Astrocyte of the cerebellum (primary cell): ENCODE results near the gene EEA1.

Experiments used
- DNase-seq: peaks from one replicate; pipeline ENCODE4 v3.0.0-alpha.2; 2011; ENCODE audit warnings: low read depth
- H3K4me3 ChIP-seq: 2 replicates; pipeline ENCODE4 v1.5.1; 2011; ENCODE audit warnings: mild to moderate bottlenecking, low read depth, low read length, moderate library complexity
- CTCF ChIP-seq: IDR thresholded peaks from 2 replicates; pipeline ENCODE4 v1.5.1; 2012; ENCODE audit warnings: low read length, low read depth, moderate library complexity, mild to moderate bottlenecking; ENCODE audit errors: missing control alignments
- in situ Hi-C: cut with HindIII; loops from 2 replicates; pipeline ENCODE4 v1.10.0; 2017; ENCODE audit warnings: low sequenced_read_pairs

Gene EEA1

GRCh38 chr12:92786045-92786444, 143.1 kb downstream of the EEA1 start:
- in situ Hi-C loops: loop anchor here (25.0 kb wide), 1 partner anchor 626 kb away; no protein-coding TSS in a partner anchor
- no peak overlapping the region for H3K4me3 ChIP-seq
- no peak for TF ChIP-seq CTCF
- no peak for DNase-seq

DNA sequence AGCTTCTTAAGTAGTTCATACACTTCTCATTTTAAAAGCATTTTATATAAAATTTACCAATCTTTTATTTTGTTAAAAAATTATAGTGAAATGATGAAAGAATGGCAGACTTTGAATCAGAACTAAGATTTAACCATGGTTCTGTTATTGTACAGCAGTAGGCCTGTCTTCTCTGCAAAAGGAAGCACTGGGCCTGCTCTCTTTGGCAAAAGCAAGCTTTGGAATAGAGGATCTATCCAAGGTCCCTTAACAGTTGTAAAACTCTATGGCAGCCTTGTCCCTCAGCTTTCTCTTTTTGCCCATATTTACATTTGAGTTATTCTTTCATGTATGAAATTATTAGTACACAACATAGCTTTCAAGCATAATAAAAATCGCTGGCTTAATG, 143.5 kb downstream of the EEA1 start:
- H3K4me3 ChIP-seq: no peak overlapping the region
- TF ChIP-seq CTCF: no peak
- in situ Hi-C loops: loop anchor here (25.0 kb wide), 1 partner anchor 627 kb away; no protein-coding TSS in a partner anchor
- no peak for DNase-seq

DNA sequence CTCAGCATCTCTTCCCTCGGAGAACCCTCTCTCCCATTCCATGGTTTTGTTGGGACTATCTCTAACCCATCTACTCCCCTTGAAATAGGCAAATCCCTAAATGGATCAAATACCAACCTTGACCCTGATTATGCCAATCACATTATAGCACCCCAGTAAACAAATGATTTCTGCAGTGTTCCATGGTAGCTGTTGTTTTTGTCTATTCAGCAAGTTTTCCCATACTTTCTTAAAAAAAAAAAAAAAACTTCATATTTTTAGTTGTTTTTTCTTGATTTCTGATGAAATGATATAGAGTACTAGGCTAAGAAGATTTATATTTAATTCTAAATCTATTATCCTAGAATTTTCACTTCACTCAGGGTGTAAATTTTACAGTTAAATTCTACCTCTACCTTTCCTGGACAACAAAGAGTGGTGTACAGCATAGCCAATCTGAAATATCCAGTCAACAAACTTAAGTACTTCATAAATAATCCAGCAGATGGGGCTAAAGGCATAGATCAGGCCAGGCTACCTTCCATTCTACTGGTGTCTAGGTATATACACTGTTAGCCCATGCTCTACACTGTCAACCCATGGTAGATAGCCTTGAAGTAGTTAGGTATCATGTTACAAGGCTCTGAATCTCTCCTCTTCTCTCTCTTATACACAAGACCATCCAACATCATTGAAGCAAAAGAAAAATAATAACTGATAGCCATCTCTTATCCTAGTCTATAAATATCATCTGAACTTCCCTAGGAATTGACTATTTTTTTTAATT, 144.1 kb downstream of the EEA1 start:
- DNase-seq: peak; percentile 77
- H3K4me3 ChIP-seq: no peak overlapping the region
- peak; percentile 49 for TF ChIP-seq CTCF
- in situ Hi-C loops: loop anchor here (25.0 kb wide), 1 partner anchor 627 kb away; no protein-coding TSS in a partner anchor

- TF ChIP-seq CTCF: no peak
- peak; percentile 5 for DNase-seq
- in situ Hi-C loops: loop anchor here (25.0 kb wide), 1 partner anchor 628 kb away; no protein-coding TSS in a partner anchor
- no peak overlapping the region for H3K4me3 ChIP-seq
Observed at GRCh38 chr12:92784356-92784755, 144.7 kb downstream of the EEA1 start.

DNA sequence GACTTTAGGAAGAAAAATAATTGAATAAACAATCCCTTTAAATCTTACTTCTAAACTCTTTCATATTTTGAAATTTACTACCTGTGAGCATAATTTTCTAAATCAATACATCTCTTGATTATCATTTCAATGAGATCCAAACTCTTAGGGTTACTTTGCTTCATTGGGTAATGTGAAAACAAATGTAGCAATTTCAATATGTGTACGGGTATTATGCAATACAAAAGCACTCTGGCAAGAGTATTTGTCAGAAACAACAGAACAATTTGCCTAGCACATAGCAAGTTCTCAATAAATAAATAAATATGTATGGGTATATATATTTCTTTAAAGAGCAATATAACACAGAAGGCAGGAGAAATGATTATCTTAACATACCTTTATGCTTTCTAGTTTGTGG, 149.2 kb downstream of the EEA1 start:
- no peak for DNase-seq

GRCh38 chr12:92778525-92778924, 150.6 kb downstream of the EEA1 start:
- in situ Hi-C loops: loop anchor here (25.0 kb wide), 1 partner anchor 634 kb away; no protein-coding TSS in a partner anchor
- no peak for TF ChIP-seq CTCF
- DNase-seq: no peak
- H3K4me3 ChIP-seq: no peak overlapping the region

More for the DNA sequence above, 149.2 kb downstream of the EEA1 start:
- in situ Hi-C loops: loop anchor here (25.0 kb wide), 1 partner anchor 632 kb away; no protein-coding TSS in a partner anchor
- no peak for TF ChIP-seq CTCF
- H3K4me3 ChIP-seq: no peak overlapping the region
